CD4-positive, alpha-beta memory T cell (primary cell): ENCODE measurements around the gene ANKRD39. TPM values are rescaled to one million over a fixed set of nuclear protein-coding genes. Genes with fewer than 3 reads are reported as not detected.

Source experiments
- CTCF ChIA-PET: fragments of 350-600 bp; sonication (Branson Sonifier 250); formaldehyde crosslinking; loops from one replicate; lab custom pipeline; 2021; ENCODE audit warnings: inconsistent platforms; ENCODE audit not compliant: partially characterized antibody; lab: Charles Lee
- POLR2A ChIA-PET: fragments of 350-600 bp; sonication (Branson Sonifier 250); formaldehyde crosslinking; loops from one replicate; lab custom pipeline; 2021; ENCODE audit not compliant: partially characterized antibody; lab: Charles Lee
- DNase-seq, 5 donors: peaks; one replicate each; pipeline versions ENCODE4 v3.0.0 to v3.0.0-alpha.2; 2020 to 2022; ENCODE audit warnings: mixed read lengths in 1 of 5
- H3K27ac ChIP-seq: one replicate; pipeline ENCODE4 v1.7.0; 2013; ENCODE audit warnings: low read depth, low read length
- H3K27me3 ChIP-seq: 2 replicates; pipeline ENCODE4 v1.7.0; 2013; ENCODE audit warnings: mild to moderate bottlenecking, low read length, moderate library complexity; ENCODE audit not compliant: insufficient read depth
- H3K36me3 ChIP-seq: 2 replicates; pipeline ENCODE4 v1.7.0; 2013; ENCODE audit warnings: mild to moderate bottlenecking, low read length, moderate library complexity; ENCODE audit not compliant: insufficient read depth
- H3K4me1 ChIP-seq: 2 replicates; pipeline ENCODE4 v1.7.0; 2013; ENCODE audit warnings: mild to moderate bottlenecking, low read length, moderate library complexity; ENCODE audit not compliant: insufficient read depth
- H3K4me3 ChIP-seq, 2 donors: one replicate each; pipeline ENCODE4 v1.7.0; 2013; ENCODE audit warnings: low read length in 2 of 2, mild to moderate bottlenecking in 1 of 2
- H3K9me3 ChIP-seq, 2 donors: one replicate each; pipeline ENCODE4 v1.7.0; 2013; ENCODE audit warnings: low read length in 2 of 2, control low read depth in 1 of 2; ENCODE audit not compliant: control insufficient read depth in 1 of 2
- H3K27ac Mint-ChIP-seq, 7 donors: one replicate each; pipeline ENCODE4 v1.8.0; 2020 to 2021; ENCODE audit warnings: mixed read lengths in 7 of 7, mild to moderate bottlenecking in 6 of 7, inconsistent platforms in 3 of 7, moderate library complexity in 3 of 7
- H3K27me3 Mint-ChIP-seq, 2 donors: one replicate each; pipeline ENCODE4 v1.8.0; 2020 to 2021; ENCODE audit warnings: mixed read lengths in 2 of 2
- H3K36me3 Mint-ChIP-seq, 2 donors: one replicate each; pipeline ENCODE4 v1.8.0; 2020 to 2021; ENCODE audit warnings: mixed read lengths in 2 of 2, inconsistent platforms in 1 of 2, mild to moderate bottlenecking in 1 of 2
- H3K4me1 Mint-ChIP-seq, 4 donors: one replicate each; pipeline ENCODE4 v1.8.0; 2020 to 2021; ENCODE audit warnings: mixed read lengths in 4 of 4, mild to moderate bottlenecking in 1 of 4
- H3K4me3 Mint-ChIP-seq, 8 donors: one replicate each; pipeline ENCODE4 v1.8.0; 2020 to 2021; ENCODE audit warnings: mixed read lengths in 8 of 8, mild to moderate bottlenecking in 7 of 8, moderate library complexity in 6 of 8, inconsistent platforms in 3 of 8
- H3K9me3 Mint-ChIP-seq, 8 donors: one replicate each; pipeline ENCODE4 v1.8.0; 2020 to 2021; ENCODE audit warnings: mixed read lengths in 8 of 8, mild to moderate bottlenecking in 5 of 8, inconsistent platforms in 3 of 8, moderate library complexity in 1 of 8
- intact Hi-C: fragments of 100-400 bp; cut with micrococcal nuclease; formaldehyde crosslinking; loops from one replicate; pipeline ENCODE4 v1.15.1; 2023
- polyA plus RNA-seq, 2 donors: library from polyadenylated mRNA; unstranded; fragments of 300-500 nt; fragmentation: Illumina TruSeq; gene quantifications; one replicate each; pipeline ENCODE4 v1.2.3, GENCODE V29; 2021
- total RNA-seq, 2 experiments: library from RNA; stranded (reverse); gene quantifications; one replicate each; pipeline ENCODE4 v1.2.3, GENCODE V29; 2021

Gene ANKRD39
- total and polyA plus RNA-seq, 4 experiments from 2014 or later = 18.7 to 42.5 (median 24.4) TPM

DNA sequence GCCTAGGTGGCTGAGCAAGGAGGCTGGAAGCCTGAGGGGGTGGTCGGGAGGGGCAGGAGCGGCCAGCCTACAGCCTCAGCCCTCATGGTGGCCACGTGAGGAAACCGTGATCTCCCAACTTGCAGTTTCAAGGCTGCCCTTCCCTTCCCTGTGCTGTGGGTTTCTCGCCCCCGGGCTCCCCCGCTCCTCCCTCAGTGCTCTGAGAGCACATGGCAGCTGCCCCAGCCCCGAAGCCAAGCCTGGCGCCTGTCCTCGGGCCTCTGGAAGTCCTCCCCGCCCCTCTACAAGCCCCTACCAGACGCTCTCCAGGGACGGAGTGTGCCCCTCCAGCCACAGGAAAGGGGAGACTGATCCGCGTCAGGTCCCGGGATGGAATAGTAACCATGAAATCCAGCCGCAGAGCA lies 13.4 kb downstream of the ANKRD39 start:
- H3K36me3 Mint-ChIP-seq = peaks cover 15 to 25% of the 10 kb centered on the region in 2 donors
- ChIA-PET POLR2A (interaction anchor here (1.0 to 3.1 kb wide), 3 partner anchors 13 to 119 kb away, joined by 4 to 21 read pairs (median 4); partner anchors contain the start of gene ANKRD39), CTCF (interaction anchor here (0.8 to 1.2 kb wide), 2 partner anchors 9 to 13 kb away, joined by 3 to 4 read pairs; partner anchors contain the start of gene ANKRD39)
- Histone ChIP-seq H3K36me3 (peaks cover 15% of the 10 kb centered on the region), H3K4me1 (peaks cover 9% of the 10 kb centered on the region), H3K27me3 (no peaks in the 10 kb centered on the region), H3K27ac (no peak overlapping the region), H3K9me3 (no peaks in the 10 kb centered on the region), H3K4me3 (no peak overlapping the region)
- no peak overlapping the region for H3K4me3 Mint-ChIP-seq
- no peaks in the 10 kb centered on the region for H3K27me3 Mint-ChIP-seq
- no peaks in the 10 kb centered on the region for H3K9me3 Mint-ChIP-seq
- DNase-seq = no peak
- intact Hi-C loops = no loop called here
- H3K27ac Mint-ChIP-seq = no peak overlapping the region
- H3K4me1 Mint-ChIP-seq = peaks cover 4 to 15% (median 13%) of the 10 kb centered on the region in 4 donors

DNA sequence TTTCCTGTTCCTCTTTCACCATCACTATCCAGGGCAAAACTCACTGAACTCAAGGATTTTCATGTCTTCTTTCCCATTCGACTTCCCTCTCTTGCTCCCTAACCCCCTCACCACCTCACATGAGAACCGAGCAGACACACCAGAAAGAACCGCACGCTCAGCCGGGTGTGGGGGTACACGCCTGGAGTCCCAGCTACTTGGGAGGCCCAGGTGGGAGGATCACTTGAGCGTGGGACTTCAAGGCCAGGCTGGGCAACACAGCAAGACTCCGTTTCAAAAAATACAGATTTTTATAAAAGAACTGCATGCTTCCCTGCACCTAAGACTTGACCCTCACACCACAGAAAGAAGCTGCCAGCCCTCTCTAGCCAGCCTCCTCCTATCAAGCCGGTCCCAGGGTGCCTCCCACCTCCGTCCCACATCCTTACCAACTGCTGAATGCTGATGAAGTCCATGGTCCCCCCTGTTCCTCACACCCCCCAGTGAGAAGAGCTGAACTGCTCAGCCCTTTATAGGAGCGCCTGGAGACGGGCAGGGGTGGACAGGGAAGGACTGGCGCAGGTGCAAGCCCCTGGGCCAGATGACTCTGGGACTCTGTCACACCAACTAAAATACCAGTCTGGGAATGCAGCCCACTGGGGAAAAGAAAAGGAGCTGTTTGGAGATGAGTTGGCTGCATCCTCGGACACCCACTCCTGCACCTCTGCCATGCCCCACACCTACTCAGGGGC lies 14.1 kb downstream of the ANKRD39 start, which contains the start of gene ANKRD23:
TSS of gene ANKRD23 (minus strand) at position 484 of the 731 bp plus-strand sequence. CDS start at position 455, 29 bp downstream.
- Histone ChIP-seq H3K9me3 (no peaks in the 10 kb centered on the region), H3K27me3 (no peaks in the 10 kb centered on the region), H3K4me1 (peaks cover 16% of the 10 kb centered on the region), H3K36me3 (peaks cover 15% of the 10 kb centered on the region), H3K27ac (no peak within 1 kb of the TSS), H3K4me3 (no peak within 1 kb of the TSS)
- no peak for DNase-seq
- POLR2A ChIA-PET = interaction anchor here (1.0 to 3.1 kb wide), 3 partner anchors 13 to 120 kb away, joined by 3 to 21 read pairs (median 4); partner anchors contain the start of gene ANKRD39
- H3K36me3 Mint-ChIP-seq = peaks cover 15 to 25% of the 10 kb centered on the region in 2 donors
- H3K9me3 Mint-ChIP-seq = no peaks in the 10 kb centered on the region
- CTCF ChIA-PET = interaction anchor here (1.3 kb wide), 1 partner anchor 87 kb away, joined by 3 read pairs; no protein-coding TSS in a partner anchor
- H3K27me3 Mint-ChIP-seq = no peaks in the 10 kb centered on the region
- intact Hi-C loops = no loop called here
- H3K27ac Mint-ChIP-seq = peak within 1 kb of the TSS in 6 of 7 donors; percentile 52 to 94 (median 66)
- H3K4me3 Mint-ChIP-seq = no peak within 1 kb of the TSS
- H3K4me1 Mint-ChIP-seq = peaks cover 7 to 21% (median 17%) of the 10 kb centered on the region in 4 donors

DNA sequence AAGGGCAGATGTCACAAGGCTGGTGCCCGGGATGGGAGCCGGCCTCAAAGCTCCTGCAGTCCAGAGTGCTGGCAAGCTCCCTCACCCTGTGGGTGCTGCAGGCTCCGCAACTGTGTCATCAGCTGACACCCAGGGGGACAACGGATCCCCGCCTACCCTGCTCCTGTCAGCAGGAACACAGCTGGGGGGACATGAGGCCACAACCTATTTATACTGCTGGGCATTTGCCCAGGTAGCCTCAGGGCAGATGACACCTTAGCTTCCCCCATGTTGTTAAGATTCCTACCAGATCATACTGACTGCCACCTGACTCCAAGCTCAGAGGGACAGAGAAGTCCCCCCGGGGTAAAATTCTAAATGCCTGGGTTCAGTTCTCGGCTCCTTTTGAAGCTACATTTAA lies 15.2 kb downstream of the ANKRD39 start:
- no peak overlapping the region for H3K27ac ChIP-seq
- no peak for DNase-seq
- H3K9me3 ChIP-seq = no peaks in the 10 kb centered on the region
- Mint-ChIP-seq H3K4me1 (peaks cover 7 to 27% (median 19%) of the 10 kb centered on the region in 4 donors), H3K27me3 (no peaks in the 10 kb centered on the region), H3K27ac (peak overlapping the region in 4 of 7 donors; percentile 4 to 64 (median 41)), H3K4me3 (no peak overlapping the region), H3K36me3 (peaks cover 7 to 15% of the 10 kb centered on the region in 2 donors), H3K9me3 (no peaks in the 10 kb centered on the region)
- H3K4me1 ChIP-seq = peaks cover 22% of the 10 kb centered on the region
- no peak overlapping the region for H3K4me3 ChIP-seq
- CTCF ChIA-PET = interaction anchor here (0.7 to 1.3 kb wide), 5 partner anchors 15 to 270 kb away, joined by 3 to 6 read pairs (median 3); partner anchors contain the start of gene ANKRD39
- intact Hi-C loops = no loop called here
- no peaks in the 10 kb centered on the region for H3K27me3 ChIP-seq
- POLR2A ChIA-PET = interaction anchor here (0.7 to 3.1 kb wide), 8 partner anchors 9 to 120 kb away, joined by 3 to 21 read pairs (median 4); partner anchors contain the start of genes ANKRD39 and CNNM3
- H3K36me3 ChIP-seq = peaks cover 6% of the 10 kb centered on the region

DNA sequence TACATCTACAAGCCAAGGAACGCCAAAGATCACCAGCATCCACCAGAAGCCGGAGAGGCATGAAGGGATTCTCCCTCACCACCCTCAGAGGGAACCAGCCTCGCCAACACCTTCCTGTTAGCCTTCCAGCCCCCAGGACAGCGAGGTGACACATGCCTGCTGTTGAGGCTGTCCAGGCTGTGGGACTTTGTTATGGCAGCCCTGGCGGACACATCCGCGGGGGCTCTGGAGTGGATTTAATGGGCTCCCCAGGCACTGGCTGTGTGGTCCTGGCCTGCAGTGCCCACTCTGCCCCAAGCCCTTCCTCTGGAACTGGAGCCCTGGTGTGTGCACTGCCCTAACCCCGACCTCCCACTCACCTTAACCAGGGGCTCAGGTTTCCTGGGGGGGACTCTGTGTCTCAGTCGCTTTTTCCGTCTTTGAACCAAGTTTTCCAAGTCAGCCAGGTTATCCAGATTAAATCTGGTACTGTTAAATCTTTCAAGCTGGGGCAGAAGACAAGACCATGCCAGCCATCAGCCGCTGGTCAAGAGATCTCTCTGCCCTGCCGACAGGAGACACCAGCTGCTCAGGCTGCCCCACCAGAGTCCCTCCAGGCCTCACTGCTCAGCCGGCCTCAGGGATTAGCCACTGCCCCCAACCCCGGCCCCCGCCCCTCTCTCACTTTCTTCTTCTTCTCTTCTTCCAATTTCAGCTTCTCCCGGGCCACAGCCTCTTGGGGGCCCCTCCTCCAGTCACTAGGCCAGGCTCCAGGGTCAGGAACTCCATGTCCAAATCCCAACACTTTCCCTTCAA lies 15.9 kb downstream of the ANKRD39 start:
- H3K9me3 ChIP-seq = no peaks in the 10 kb centered on the region
- CTCF ChIA-PET = interaction anchor here (0.7 to 1.3 kb wide), 5 partner anchors 16 to 270 kb away, joined by 3 to 6 read pairs (median 3); partner anchors contain the start of gene ANKRD39
- no peaks in the 10 kb centered on the region for H3K27me3 Mint-ChIP-seq
- intact Hi-C loops = no loop called here
- H3K27ac ChIP-seq = no peak overlapping the region
- H3K4me1 ChIP-seq = peaks cover 22% of the 10 kb centered on the region
- H3K27ac Mint-ChIP-seq = peak overlapping the region in 4 of 7 donors; percentile 35 to 64 (median 48)
- DNase-seq = no peak
- no peaks in the 10 kb centered on the region for H3K9me3 Mint-ChIP-seq
- POLR2A ChIA-PET = interaction anchor here (0.9 to 3.1 kb wide), 7 partner anchors 11 to 121 kb away, joined by 3 to 21 read pairs (median 4); partner anchors contain the start of genes ANKRD39 and CNNM3
- H3K36me3 ChIP-seq = peaks cover 4% of the 10 kb centered on the region
- H3K4me1 Mint-ChIP-seq = peaks cover 7 to 29% (median 18%) of the 10 kb centered on the region in 4 donors
- peaks cover 2 to 11% of the 10 kb centered on the region in 2 donors for H3K36me3 Mint-ChIP-seq
- peak overlapping the region in 1 of 8 donors; percentile 54 for H3K4me3 Mint-ChIP-seq
- no peak overlapping the region for H3K4me3 ChIP-seq
- H3K27me3 ChIP-seq = no peaks in the 10 kb centered on the region

DNA sequence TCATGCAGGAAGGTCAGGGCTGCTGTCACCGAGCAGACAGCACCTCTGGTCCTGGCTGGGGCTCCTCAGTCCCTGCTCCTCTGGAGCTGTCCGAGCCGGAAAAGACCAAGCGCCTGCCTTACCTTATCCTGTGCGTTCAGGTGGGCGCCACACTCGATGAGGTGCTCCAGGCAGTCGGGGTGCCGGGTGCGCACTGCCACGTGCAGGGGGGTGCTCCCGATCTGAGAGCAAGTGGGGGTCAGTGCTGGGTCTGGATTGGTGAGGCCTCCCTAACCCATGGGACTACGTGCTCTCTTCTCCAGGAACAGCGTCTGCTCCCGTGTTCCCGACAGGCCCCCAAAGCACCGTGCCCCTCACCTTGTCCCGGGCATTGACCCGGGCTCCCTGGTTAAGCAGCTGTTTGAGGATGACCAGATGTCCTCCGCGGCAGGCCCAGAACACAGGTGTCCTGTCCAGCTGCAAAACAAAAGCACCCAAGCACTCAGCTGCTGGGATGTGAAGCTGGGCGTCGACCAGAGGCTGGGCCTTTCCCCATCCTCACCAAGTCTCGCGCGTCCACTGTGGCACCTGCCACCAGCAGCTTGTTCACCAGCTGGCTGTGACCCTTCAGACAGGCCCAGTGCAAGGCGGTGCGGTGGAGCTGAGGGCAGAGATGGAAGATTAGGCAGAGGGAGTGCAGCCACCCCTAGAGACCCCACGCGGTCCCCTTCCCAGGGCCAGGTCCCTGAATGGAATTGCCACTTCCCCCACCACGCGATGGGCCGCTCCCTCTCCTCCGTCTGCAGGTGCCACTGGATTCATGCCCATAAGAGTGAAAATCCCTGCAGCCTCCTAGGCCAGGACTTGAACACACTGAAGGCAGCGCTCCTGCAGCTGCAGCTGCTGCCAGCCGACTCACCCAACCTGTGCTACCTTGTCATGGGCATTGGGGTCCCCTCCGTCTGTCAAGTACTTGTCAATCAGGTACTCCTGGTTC lies 17.7 kb downstream of the ANKRD39 start:
- ChIA-PET CTCF (interaction anchor here (0.9 to 1.9 kb wide), 3 partner anchors 17 to 123 kb away, joined by 3 to 15 read pairs (median 4); partner anchors contain the start of genes ANKRD39 and CNNM3), POLR2A (interaction anchor here (0.6 to 5.7 kb wide), 15 partner anchors 10 to 303 kb away, joined by 3 to 80 read pairs (median 4); partner anchors contain the start of genes ANKRD36, ANKRD39, ARID5A and CNNM3)
- Histone ChIP-seq H3K36me3 (peaks cover under 1% of the 10 kb centered on the region), H3K27ac (peak overlapping the region; percentile 55), H3K27me3 (no peaks in the 10 kb centered on the region), H3K9me3 (no peaks in the 10 kb centered on the region), H3K4me3 (peak overlapping the region in 1 of 2 donors; percentile 33), H3K4me1 (peaks cover 22% of the 10 kb centered on the region)
- Mint-ChIP-seq H3K27me3 (no peaks in the 10 kb centered on the region), H3K27ac (peak overlapping the region in 5 of 7 donors; percentile 30 to 78 (median 62)), H3K36me3 (peaks cover under 1 to 14% of the 10 kb centered on the region in 2 donors), H3K4me3 (peak overlapping the region in 6 of 8 donors; percentile 8 to 63 (median 48)), H3K9me3 (no peaks in the 10 kb centered on the region), H3K4me1 (peaks cover 7 to 29% (median 19%) of the 10 kb centered on the region in 4 donors)
- intact Hi-C loops = loop anchor here (1.0 kb wide), 2 partner anchors 9 to 24 kb away; partner anchors contain the start of gene CNNM3
- DNase-seq = no peak
